NCI-H2029 (cell line): ENCODE data around the gene EFNA5.

Experiments
- DNase-seq: peaks from one replicate; lab custom pipeline; 2025; lab: John Stamatoyannopoulos, UW

The EFNA5 gene

GRCh38 chr5:107395632-107396350, 274.9 kb downstream of the EFNA5 start:
- DNase-seq: no peak

- no peak for DNase-seq
Observed at GRCh38 chr5:107393851-107394250, 276.9 kb downstream of the EFNA5 start.

GRCh38 chr5:107391787-107392186, 278.9 kb downstream of the EFNA5 start:
- no peak for DNase-seq

GRCh38 chr5:107389775-107390148, 281.0 kb downstream of the EFNA5 start:
- no peak for DNase-seq

- peak; percentile 62 for DNase-seq
Observed at GRCh38 chr5:107389130-107389774, 281.5 kb downstream of the EFNA5 start.

- no peak for DNase-seq
Observed at GRCh38 chr5:107388141-107388861, 282.4 kb downstream of the EFNA5 start.

GRCh38 chr5:107387526-107388140, 283.1 kb downstream of the EFNA5 start:
- no peak for DNase-seq

GRCh38 chr5:107385708-107386107, 285.0 kb downstream of the EFNA5 start:
- DNase-seq: no peak

- DNase-seq: no peak
Observed at GRCh38 chr5:107384256-107384655, 286.5 kb downstream of the EFNA5 start.

GRCh38 chr5:107383414-107383813, 287.3 kb downstream of the EFNA5 start:
- DNase-seq: no peak

- no peak for DNase-seq
Observed at GRCh38 chr5:107381189-107381856, 289.4 kb downstream of the EFNA5 start.

GRCh38 chr5:107380654-107381053, 290.1 kb downstream of the EFNA5 start:
- DNase-seq: peak; percentile 7

- DNase-seq: no peak
Observed at GRCh38 chr5:107378218-107378899, 292.4 kb downstream of the EFNA5 start.

GRCh38 chr5:107377277-107377609, 293.5 kb downstream of the EFNA5 start:
- no peak for DNase-seq

- no peak for DNase-seq
Observed at GRCh38 chr5:107376546-107377276, 294.0 kb downstream of the EFNA5 start.

- DNase-seq: no peak
Observed at GRCh38 chr5:107373549-107374263, 297.0 kb downstream of the EFNA5 start.

GRCh38 chr5:107372723-107373450, 297.9 kb downstream of the EFNA5 start:
- no peak for DNase-seq

- DNase-seq: no peak
Observed at GRCh38 chr5:107370396-107370968, 300.3 kb downstream of the EFNA5 start.

- no peak for DNase-seq
Observed at GRCh38 chr5:107369622-107370021, 301.1 kb downstream of the EFNA5 start.
